DMS153 treated with DMSO at 0.1 percent for 48 hours (cell line): ENCODE data around the gene CBR4.
"Not testable (repeated sequence)": the region's sequence is repeated elsewhere in the genome, so short reads cannot be mapped to it uniquely, and the experiment has no call there.

Experiments used
- DNase-seq: peaks from one replicate; lab custom pipeline; 2025; ENCODE audit not compliant: unreplicated experiment; lab: John Stamatoyannopoulos, UW

CBR4 gene

GRCh38 chr4:169035871-169036620 lies 26.0 kb upstream of the CBR4 start:
- DNase-seq = not testable (repeated sequence)

- DNase-seq = peak; percentile 11
These were observed 23.6 kb upstream of the CBR4 start for GRCh38 chr4:169033660-169034059.

- no peak for DNase-seq
These were observed 23.0 kb upstream of the CBR4 start for GRCh38 chr4:169032883-169033645.

- no peak for DNase-seq
These were observed 22.1 kb upstream of the CBR4 start for GRCh38 chr4:169032194-169032593.

- DNase-seq = no peak
These were observed 21.3 kb upstream of the CBR4 start for GRCh38 chr4:169031392-169031791.

- DNase-seq = no peak
These were observed 20.5 kb upstream of the CBR4 start for GRCh38 chr4:169030562-169030982.

GRCh38 chr4:169029947-169030346 lies 19.9 kb upstream of the CBR4 start:
- DNase-seq = no peak

GRCh38 chr4:169027663-169028062 lies 17.6 kb upstream of the CBR4 start:
- no peak for DNase-seq

- no peak for DNase-seq
These were observed 15.1 kb upstream of the CBR4 start for GRCh38 chr4:169025184-169025583.

- peak; percentile 40 for DNase-seq
These were observed 14.7 kb upstream of the CBR4 start for GRCh38 chr4:169024762-169025161.

GRCh38 chr4:169018406-169018805 lies 8.4 kb upstream of the CBR4 start:
- DNase-seq = no peak

GRCh38 chr4:169017971-169018370 lies 7.9 kb upstream of the CBR4 start:
- no peak for DNase-seq

GRCh38 chr4:169015186-169015623 lies 5.2 kb upstream of the CBR4 start:
- peak; percentile 28 for DNase-seq

- no peak for DNase-seq
These were observed 4.5 kb upstream of the CBR4 start for GRCh38 chr4:169014586-169014985.

- no peak for DNase-seq
These were observed 3.3 kb upstream of the CBR4 start for GRCh38 chr4:169013396-169013795.

- DNase-seq = no peak
These were observed 2.0 kb upstream of the CBR4 start for GRCh38 chr4:169012049-169012448.

- peak; percentile 45 for DNase-seq
These were observed 550 bp downstream of the CBR4 start for GRCh38 chr4:169009286-169010124.

GRCh38 chr4:169005453-169006099 lies 4.5 kb downstream of the CBR4 start:
- DNase-seq = no peak

- DNase-seq = no peak
These were observed 9.7 kb downstream of the CBR4 start for GRCh38 chr4:169000315-169000714.

- DNase-seq = no peak
These were observed 10.2 kb downstream of the CBR4 start for GRCh38 chr4:168999809-169000208.

GRCh38 chr4:168998596-168998995 lies 11.5 kb downstream of the CBR4 start:
- DNase-seq = no peak
